Left forelimb (tissue), 1 donor: Measurements from ENCODE around the gene MRPL10.

Experiments
- DNase-seq: peaks from one replicate; pipeline ENCODE4 v3.0.0-alpha.2; 2018; ENCODE audit warnings: low spot score

Gene MRPL10

GRCh38 chr17:47840001-47840741 is 8.8 kb upstream of the MRPL10 start:
- DNase-seq, result no peak

- DNase-seq, result no peak
Measured at GRCh38 chr17:47839071-47839470, 7.7 kb upstream of the MRPL10 start.

GRCh38 chr17:47838636-47839035 is 7.3 kb upstream of the MRPL10 start:
- no peak for DNase-seq

GRCh38 chr17:47837401-47838039 is 6.2 kb upstream of the MRPL10 start:
- DNase-seq, result no peak

- no peak for DNase-seq
Measured at GRCh38 chr17:47836601-47837000, 5.3 kb upstream of the MRPL10 start.

GRCh38 chr17:47834756-47835155 is 3.4 kb upstream of the MRPL10 start:
- no peak for DNase-seq

GRCh38 chr17:47831934-47832327 is 590 bp upstream of the MRPL10 start:
- no peak for DNase-seq

- no peak for DNase-seq
Measured at GRCh38 chr17:47830396-47831002, 842 bp downstream of the MRPL10 start.

- DNase-seq, result no peak
Measured at GRCh38 chr17:47829870-47830269, 1.5 kb downstream of the MRPL10 start.

- DNase-seq, result no peak
Measured at GRCh38 chr17:47823519-47823918, 7.8 kb downstream of the MRPL10 start.

GRCh38 chr17:47822785-47823184 is 8.6 kb downstream of the MRPL10 start:
- no peak for DNase-seq

- peak; percentile 88 for DNase-seq
Measured at GRCh38 chr17:47821424-47822391, 9.6 kb downstream of the MRPL10 start, which contains the start of gene OSBPL7. Gene OSBPL7, minus strand, starts transcription at chr17:47821794. Its CDS starts 1,516 bp downstream, at chr17:47820278.

- DNase-seq, result no peak
Measured at GRCh38 chr17:47821031-47821423, 10.3 kb downstream of the MRPL10 start.

GRCh38 chr17:47820033-47820789 is 11.1 kb downstream of the MRPL10 start:
- no peak for DNase-seq

GRCh38 chr17:47819475-47819874 is 11.9 kb downstream of the MRPL10 start:
- DNase-seq, result no peak

GRCh38 chr17:47818002-47818695 is 13.2 kb downstream of the MRPL10 start:
- no peak for DNase-seq

GRCh38 chr17:47816947-47817346 is 14.4 kb downstream of the MRPL10 start:
- DNase-seq, result no peak

GRCh38 chr17:47816111-47816735 is 15.1 kb downstream of the MRPL10 start:
- DNase-seq, result no peak

GRCh38 chr17:47815106-47815918 is 16.0 kb downstream of the MRPL10 start:
- DNase-seq, result no peak
